ENCODE results near the gene CELF5.

CELF5 gene

DNA sequence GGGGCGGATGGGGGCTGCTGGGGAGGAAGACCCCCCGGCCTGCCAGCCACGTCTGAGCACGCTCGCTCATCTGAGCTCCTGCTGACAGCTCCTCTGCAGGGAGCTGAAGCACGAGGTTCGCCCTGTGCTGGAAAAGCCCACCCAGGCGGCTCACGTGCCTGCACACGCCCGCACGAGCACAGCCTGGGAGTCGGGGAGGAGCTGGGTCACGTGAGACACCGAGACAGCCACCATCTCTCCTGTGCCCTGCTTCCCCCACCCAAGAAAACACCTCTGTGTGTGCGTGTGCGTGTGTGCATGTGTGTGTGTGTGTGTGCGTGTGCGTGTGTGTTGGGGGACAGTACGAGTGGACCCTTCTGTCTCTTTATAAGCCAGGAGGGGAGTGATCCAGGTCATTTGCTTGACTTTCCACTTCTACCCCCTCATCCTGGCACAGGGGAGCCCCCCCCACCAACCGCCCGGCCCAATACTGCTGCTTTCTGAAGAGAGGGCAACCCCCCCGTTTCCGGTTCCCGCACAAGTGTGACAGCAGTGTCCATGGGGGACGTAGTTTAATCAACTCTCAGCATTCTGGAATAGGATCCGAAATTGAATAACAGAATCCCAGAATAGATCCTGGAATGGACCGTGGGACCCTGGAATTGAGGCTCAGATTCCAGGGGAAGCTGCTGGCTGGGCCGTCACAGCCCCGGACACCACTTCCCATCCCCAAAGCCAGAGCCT lies 42.5 kb downstream of the CELF5 start:
- TF ChIP-seq, protein P1, sequence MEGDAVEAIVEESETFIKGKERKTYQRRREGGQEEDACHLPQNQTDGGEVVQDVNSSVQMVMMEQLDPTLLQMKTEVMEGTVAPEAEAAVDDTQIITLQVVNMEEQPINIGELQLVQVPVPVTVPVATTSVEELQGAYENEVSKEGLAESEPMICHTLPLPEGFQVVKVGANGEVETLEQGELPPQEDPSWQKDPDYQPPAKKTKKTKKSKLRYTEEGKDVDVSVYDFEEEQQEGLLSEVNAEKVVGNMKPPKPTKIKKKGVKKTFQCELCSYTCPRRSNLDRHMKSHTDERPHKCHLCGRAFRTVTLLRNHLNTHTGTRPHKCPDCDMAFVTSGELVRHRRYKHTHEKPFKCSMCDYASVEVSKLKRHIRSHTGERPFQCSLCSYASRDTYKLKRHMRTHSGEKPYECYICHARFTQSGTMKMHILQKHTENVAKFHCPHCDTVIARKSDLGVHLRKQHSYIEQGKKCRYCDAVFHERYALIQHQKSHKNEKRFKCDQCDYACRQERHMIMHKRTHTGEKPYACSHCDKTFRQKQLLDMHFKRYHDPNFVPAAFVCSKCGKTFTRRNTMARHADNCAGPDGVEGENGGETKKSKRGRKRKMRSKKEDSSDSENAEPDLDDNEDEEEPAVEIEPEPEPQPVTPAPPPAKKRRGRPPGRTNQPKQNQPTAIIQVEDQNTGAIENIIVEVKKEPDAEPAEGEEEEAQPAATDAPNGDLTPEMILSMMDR (IDR thresholded peaks at IDR 0.05; ENCODE audit: low read depth, low read length): no peak
- DNase-seq (ENCODE audit: extremely low read depth, low read depth): no peak

DNA sequence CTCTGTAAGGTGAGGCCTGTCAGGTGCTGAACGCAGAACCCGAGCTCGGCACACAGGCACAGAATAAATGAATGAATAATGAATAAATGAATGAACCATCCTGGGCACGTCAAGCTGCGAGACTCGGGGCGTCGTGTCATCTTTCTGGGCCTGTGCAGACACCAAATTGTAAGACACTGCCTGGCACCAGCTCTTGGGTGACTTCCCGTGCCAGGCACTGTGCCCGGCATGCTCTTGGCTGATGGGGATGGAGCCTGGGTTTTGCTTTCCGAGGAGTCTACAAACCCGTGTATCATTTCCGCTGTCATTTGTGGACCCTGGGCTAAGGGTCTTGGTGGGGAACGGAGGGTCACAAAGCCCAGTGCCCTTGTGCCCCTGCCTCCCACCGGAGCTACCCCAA lies 43.9 kb downstream of the CELF5 start:
- TF ChIP-seq, protein P1 (IDR thresholded peaks at IDR 0.05; ENCODE audit: low read depth, low read length): no peak
- DNase-seq (ENCODE audit: extremely low read depth, low read depth): no peak

DNA sequence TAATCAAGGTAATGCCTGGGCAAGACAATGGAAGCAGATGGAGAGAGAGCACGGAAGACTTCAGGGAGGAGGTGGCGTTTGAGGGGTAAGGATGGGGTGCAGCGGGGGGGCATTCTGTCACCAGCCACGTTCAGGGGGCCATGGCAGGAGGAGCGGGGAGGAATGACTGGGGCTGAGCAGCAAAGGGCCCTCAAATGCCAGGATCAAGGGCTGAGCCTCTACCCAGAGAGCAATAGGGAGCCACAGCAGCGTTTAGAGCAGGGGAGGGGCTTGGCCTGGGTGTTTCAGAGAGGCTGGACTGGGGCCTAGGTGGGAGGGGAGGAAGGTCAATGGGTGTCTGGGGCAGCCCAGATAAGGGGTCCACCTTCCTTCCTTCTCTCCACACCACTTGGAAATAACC lies 44.3 kb downstream of the CELF5 start:
- DNase-seq (ENCODE audit: extremely low read depth, low read depth): no peak
- TF ChIP-seq, protein P1 (IDR thresholded peaks at IDR 0.05; ENCODE audit: low read depth, low read length): no peak

DNA sequence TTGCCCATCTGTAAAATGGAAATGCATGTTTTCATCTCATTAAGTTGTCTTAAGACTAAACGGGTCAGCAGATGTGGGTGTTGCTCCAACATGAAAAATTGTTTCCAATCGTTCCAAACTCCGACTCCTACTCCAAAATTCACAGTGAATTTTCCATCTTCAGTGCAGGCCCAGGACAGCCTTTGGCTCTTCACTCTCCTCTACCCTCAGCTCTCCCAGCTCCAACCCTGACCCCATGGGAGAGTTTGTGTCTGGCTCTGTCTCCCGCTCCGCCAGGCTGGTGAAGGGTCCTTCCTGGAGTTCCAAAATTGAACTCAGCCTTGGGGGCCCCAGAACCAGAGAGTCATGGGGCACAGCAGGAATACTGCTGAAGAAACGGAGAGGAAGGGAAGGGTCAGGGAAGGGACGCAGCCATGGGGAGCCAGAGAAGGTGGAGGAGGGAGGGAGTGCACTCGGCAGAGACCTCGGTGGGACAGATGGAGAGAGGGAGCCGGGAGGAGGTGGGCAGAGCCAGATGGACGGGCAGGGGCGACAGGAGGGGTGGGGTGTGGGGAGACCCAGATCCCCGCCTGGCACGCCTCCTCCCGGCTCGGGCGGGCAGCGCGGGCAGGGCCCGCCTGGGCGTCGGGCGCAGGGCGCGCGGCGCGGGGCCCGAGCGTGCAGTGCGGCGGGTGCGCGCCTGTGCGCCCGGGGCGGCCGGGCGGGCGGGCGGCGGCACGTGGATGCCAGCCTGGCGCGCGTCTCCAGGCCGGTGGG lies 45.6 kb downstream of the CELF5 start:
- TF ChIP-seq, protein P1 (IDR thresholded peaks at IDR 0.05; ENCODE audit: low read depth, low read length): no peak
- DNase-seq (ENCODE audit: extremely low read depth, low read depth): no peak

DNA sequence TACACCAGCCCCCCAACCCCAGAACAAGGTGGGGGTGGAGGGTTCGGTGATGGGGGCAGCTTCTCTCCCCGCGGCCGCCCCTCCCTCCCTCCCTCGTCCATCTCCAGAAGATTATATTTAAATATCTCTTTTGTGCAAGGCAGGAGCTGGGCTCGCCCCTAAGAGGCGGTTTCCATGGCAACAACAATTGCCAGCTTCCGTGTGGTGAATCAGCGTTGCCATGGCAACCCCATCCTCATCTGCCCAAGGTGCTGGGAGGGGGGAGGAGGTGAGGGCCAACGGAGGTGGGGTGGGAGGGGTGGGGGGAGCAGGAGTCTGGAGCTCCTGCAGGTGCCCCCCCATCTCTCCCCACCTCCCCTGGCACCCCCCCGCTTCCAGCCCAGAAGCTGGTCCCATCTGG lies 46.4 kb downstream of the CELF5 start:
- DNase-seq (ENCODE audit: extremely low read depth, low read depth): no peak
- TF ChIP-seq, protein P1 (IDR thresholded peaks at IDR 0.05; ENCODE audit: low read depth, low read length): no peak

DNA sequence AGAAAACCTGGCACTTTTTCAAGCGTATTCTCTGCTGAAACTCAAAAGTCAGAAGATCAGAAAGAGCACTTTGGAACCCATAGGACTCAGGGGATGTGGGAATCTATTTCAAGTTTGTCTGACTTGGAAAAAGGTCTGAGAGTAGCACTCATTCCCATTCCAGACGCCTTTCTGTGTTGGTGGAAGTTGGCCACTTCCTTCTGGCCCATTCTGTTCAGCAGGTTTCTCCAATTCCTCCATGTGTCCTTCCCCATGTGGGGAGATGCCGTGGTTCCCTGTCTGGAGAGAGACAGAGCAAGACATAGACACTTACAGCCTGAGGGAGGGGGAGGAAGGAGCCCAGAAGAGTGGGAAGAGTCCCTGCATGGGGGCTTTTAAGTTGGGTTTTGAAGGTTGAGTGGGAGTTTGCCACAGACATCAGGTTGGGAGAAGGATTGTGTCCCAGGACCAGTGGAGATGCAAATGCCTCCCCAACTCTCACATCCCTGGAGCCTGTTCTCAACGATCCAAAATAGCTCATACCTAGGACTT lies 48.0 kb downstream of the CELF5 start:
- no peak for DNase-seq (ENCODE audit: extremely low read depth, low read depth)
- TF ChIP-seq, protein P1 (IDR thresholded peaks at IDR 0.05; ENCODE audit: low read depth, low read length): no peak

DNA sequence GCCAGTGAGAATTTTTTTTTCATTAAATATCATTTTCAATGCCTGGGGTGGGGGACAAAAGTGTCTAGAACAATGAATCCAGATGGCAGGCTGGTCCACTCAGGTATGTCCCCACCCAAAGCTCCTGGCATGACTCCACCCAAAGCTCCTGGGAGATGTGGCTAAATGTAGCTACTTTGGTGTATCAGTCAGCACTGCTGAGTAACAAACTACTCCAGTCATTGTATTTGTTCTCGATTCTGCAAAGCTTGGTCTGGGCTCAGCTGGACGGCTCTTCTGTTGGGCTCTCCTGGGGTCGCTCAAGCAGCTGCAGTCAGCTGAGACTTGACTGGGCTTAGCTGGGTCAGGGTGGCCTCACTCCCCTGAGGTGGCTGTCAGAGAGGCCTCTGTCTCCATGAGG lies 48.5 kb downstream of the CELF5 start:
- DNase-seq (ENCODE audit: extremely low read depth, low read depth): no peak
- TF ChIP-seq, protein P1 (IDR thresholded peaks at IDR 0.05; ENCODE audit: low read depth, low read length): no peak
